SK-N-SH treated with all-trans-retinoic acid at 6 μM for 48 hours (cell line): ENCODE measurements around the gene DHRS7B.
"Not testable (repeated sequence)": the region's sequence is repeated elsewhere in the genome, so short reads cannot be mapped to it uniquely, and the experiment has no call there.

ENCODE experiments used
- ATAC-seq: fragments of 200-7000 bp; cut with Tn5 transposase; 3 replicates; pipeline ENCODE4 v1.9.1; 2020; ENCODE audit warnings: mild to moderate bottlenecking, moderate library complexity
- ARNTL ChIP-seq: fragments of 450-650 bp; formaldehyde crosslinking; IDR thresholded peaks from 2 replicates; pipeline ENCODE4 v1.5.0; 2020; ENCODE audit warnings: low read depth, mild to moderate bottlenecking, moderate library complexity, borderline replicate concordance
- CREB5 ChIP-seq: fragments of 250-450 bp; sonication (Bioruptor Pico); IDR thresholded peaks from 2 replicates; pipeline ENCODE4 v1.5.1; 2020; ENCODE audit warnings: low read depth, mild to moderate bottlenecking, moderate library complexity
- CSDC2 ChIP-seq: fragments of 250-450 bp; sonication (Bioruptor Pico); IDR thresholded peaks from 2 replicates; pipeline ENCODE4 v1.5.0; 2020; ENCODE audit warnings: mild to moderate bottlenecking, moderate library complexity
- ESRRG ChIP-seq: fragments of 250-450 bp; sonication (Bioruptor Pico); IDR thresholded peaks from 2 replicates; pipeline ENCODE4 v1.6.1; 2021; ENCODE audit warnings: mild to moderate bottlenecking
- GLIS3 ChIP-seq: fragments of 250-450 bp; sonication (Bioruptor Pico); IDR thresholded peaks from 2 replicates; pipeline ENCODE4 v1.5.0; 2020; ENCODE audit warnings: mild to moderate bottlenecking, moderate library complexity
- ISL1 ChIP-seq: fragments of 250-450 bp; sonication (Bioruptor Pico); IDR thresholded peaks from 2 replicates; pipeline ENCODE4 v2.1.2; 2022; ENCODE audit warnings: mild to moderate bottlenecking, moderate library complexity
- OSR1 ChIP-seq: fragments of 250-450 bp; sonication (Bioruptor Pico); IDR thresholded peaks from 2 replicates; pipeline ENCODE4 v1.8.0; 2022; ENCODE audit warnings: moderate library complexity, mild to moderate bottlenecking, inconsistent platforms
- POU6F1 ChIP-seq: fragments of 250-450 bp; sonication (Bioruptor Pico); IDR thresholded peaks from 2 replicates; pipeline ENCODE4 v1.8.0; 2021; ENCODE audit warnings: low read depth, mild to moderate bottlenecking, moderate library complexity, borderline replicate concordance
- PPARA ChIP-seq: fragments of 250-450 bp; sonication (Bioruptor Pico); IDR thresholded peaks from 2 replicates; pipeline ENCODE4 v1.5.0; 2020; ENCODE audit warnings: mild to moderate bottlenecking, borderline replicate concordance
- RARB ChIP-seq: fragments of 250-450 bp; sonication (Bioruptor Pico); IDR thresholded peaks from 2 replicates; pipeline ENCODE4 v1.8.0; 2021; ENCODE audit warnings: mild to moderate bottlenecking, moderate library complexity
- SNAI2 ChIP-seq: fragments of 250-450 bp; sonication (Bioruptor Pico); IDR thresholded peaks from 2 replicates; pipeline ENCODE4 v1.5.0; 2020; ENCODE audit warnings: mild to moderate bottlenecking, moderate library complexity
- TCF4 ChIP-seq: fragments of 250-450 bp; sonication (Bioruptor Pico); IDR thresholded peaks from 2 replicates; pipeline ENCODE4 v1.8.0; 2021; ENCODE audit warnings: mild to moderate bottlenecking, moderate library complexity, borderline replicate concordance
- TOX ChIP-seq: fragments of 250-450 bp; sonication (Bioruptor Pico); IDR thresholded peaks from 2 replicates; pipeline ENCODE4 v1.8.0; 2021; ENCODE audit warnings: mild to moderate bottlenecking, moderate library complexity, borderline replicate concordance
- TSHZ2 ChIP-seq: fragments of 250-450 bp; sonication (Bioruptor Pico); IDR thresholded peaks from 2 replicates; pipeline ENCODE4 v1.5.0; 2020; ENCODE audit warnings: mild to moderate bottlenecking, moderate library complexity
- ZC3H10 ChIP-seq: fragments of 250-450 bp; sonication (Bioruptor Pico); IDR thresholded peaks from 2 replicates; pipeline ENCODE4 v1.5.1; 2021; ENCODE audit warnings: mild to moderate bottlenecking, moderate library complexity
- ZNF8 ChIP-seq: fragments of 450-650 bp; formaldehyde crosslinking; IDR thresholded peaks from 2 replicates; pipeline ENCODE4 v1.5.0; 2020; ENCODE audit warnings: mild to moderate bottlenecking, moderate library complexity
- TF ChIP-seq, protein P1 (sequence below): fragments of 250-450 bp; sonication (Bioruptor Pico); IDR thresholded peaks from 2 replicates; pipeline ENCODE4 v1.8.0; 2020; ENCODE audit warnings: mild to moderate bottlenecking, moderate library complexity, borderline replicate concordance
- TF ChIP-seq, protein P2 (sequence below): fragments of 250-450 bp; sonication (Bioruptor Pico); IDR thresholded peaks from 2 replicates; pipeline ENCODE4 v1.5.1; 2021; ENCODE audit warnings: mild to moderate bottlenecking, moderate library complexity

The DHRS7B gene

DNA sequence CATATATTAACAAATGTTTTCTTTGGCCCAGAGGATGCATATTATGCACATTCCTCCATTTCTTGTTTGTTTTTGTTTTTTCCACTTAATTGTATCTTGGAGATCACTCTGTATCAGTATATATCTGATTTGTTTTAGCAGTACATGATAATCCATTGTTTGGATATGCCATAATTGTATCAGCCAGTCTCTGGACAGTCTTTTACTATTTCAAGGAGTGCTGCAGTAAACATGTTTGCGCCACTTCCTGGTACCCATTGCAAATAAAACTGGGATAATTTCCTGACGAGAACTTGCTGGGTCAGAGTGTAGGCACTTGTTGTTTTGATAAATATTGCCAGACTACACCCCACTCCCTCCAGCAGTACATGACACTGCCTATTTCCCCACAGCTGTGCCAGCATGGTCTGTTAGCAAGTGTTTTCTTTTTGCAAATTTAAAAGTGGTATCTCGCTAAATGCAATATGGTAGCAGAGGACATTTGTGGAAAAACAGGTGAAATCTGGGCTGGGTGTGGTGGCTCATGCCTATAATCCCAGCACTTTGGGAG is 92.1 kb downstream of the DHRS7B start (continued):
- TF ChIP-seq, protein P1, sequence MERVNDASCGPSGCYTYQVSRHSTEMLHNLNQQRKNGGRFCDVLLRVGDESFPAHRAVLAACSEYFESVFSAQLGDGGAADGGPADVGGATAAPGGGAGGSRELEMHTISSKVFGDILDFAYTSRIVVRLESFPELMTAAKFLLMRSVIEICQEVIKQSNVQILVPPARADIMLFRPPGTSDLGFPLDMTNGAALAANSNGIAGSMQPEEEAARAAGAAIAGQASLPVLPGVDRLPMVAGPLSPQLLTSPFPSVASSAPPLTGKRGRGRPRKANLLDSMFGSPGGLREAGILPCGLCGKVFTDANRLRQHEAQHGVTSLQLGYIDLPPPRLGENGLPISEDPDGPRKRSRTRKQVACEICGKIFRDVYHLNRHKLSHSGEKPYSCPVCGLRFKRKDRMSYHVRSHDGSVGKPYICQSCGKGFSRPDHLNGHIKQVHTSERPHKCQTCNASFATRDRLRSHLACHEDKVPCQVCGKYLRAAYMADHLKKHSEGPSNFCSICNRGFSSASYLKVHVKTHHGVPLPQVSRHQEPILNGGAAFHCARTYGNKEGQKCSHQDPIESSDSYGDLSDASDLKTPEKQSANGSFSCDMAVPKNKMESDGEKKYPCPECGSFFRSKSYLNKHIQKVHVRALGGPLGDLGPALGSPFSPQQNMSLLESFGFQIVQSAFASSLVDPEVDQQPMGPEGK (CRISPR knock-in tag): no peak

DNA sequence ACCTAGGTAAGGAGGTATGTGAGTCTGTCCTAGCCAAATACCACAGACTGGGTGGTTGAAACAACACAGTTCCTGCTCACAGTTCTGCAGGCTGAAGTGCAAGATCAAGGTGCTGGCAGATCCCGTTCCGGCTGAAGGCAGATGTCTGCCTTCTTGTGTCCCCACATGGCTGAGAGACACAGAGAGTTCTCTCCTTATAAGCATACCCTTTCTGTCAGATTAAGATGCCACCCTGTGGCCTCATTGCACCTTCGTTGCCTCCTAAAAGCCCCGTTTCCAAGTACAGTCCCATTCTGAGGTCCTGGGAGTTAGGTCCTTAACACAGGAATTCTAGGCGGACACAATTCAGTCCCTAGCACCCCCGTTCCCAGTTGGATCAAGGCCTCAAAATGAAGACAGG is 96.3 kb downstream of the DHRS7B start:
- no peak for ATAC-seq
- TF ChIP-seq CSDC2 (CRISPR knock-in tag) (no peak), TSHZ2 (CRISPR knock-in tag) (no peak), ZNF8 (CRISPR knock-in tag) (no peak), CREB5 (CRISPR knock-in tag) (no peak), GLIS3 (CRISPR knock-in tag) (no peak), ESRRG (CRISPR knock-in tag) (no peak), TOX (no peak)
- TF ChIP-seq, protein P2, sequence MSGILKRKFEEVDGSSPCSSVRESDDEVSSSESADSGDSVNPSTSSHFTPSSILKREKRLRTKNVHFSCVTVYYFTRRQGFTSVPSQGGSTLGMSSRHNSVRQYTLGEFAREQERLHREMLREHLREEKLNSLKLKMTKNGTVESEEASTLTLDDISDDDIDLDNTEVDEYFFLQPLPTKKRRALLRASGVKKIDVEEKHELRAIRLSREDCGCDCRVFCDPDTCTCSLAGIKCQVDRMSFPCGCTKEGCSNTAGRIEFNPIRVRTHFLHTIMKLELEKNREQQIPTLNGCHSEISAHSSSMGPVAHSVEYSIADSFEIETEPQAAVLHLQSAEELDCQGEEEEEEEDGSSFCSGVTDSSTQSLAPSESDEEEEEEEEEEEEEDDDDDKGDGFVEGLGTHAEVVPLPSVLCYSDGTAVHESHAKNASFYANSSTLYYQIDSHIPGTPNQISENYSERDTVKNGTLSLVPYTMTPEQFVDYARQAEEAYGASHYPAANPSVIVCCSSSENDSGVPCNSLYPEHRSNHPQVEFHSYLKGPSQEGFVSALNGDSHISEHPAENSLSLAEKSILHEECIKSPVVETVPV (CRISPR knock-in tag): no peak

- not testable (repeated sequence) for ATAC-seq
Observed at GRCh38 chr17:21227277-21227676, 100.5 kb downstream of the DHRS7B start.

DNA sequence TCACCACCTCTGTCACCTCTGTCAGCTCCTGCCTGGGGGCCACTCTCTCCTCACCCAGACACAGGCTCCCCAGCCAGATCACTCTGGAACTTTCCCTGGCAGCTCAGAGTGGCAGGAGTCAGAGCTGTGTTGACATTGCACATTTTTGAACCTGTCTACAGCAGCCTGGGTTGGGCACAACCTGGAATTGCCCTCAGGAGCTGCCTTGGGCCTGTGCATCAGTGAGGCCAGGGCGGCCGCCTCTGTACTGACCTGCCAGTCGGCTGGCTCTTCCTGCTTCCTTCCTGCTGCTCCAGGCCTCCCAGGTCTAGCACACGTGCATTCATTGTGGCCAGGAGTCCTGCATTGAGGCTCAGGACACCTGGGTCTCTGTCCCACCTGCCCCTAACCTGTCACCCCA is 101.3 kb downstream of the DHRS7B start:
- ATAC-seq: no peak
- TF ChIP-seq CSDC2 (CRISPR knock-in tag) (no peak), TSHZ2 (CRISPR knock-in tag) (no peak), ARNTL (CRISPR knock-in tag) (no peak), RARB (CRISPR knock-in tag) (no peak), SNAI2 (CRISPR knock-in tag) (no peak), ZNF8 (CRISPR knock-in tag) (no peak), OSR1 (no peak), TCF4 (no peak), PPARA (CRISPR knock-in tag) (no peak), ZC3H10 (CRISPR knock-in tag) (no peak), ISL1 (CRISPR knock-in tag) (no peak), POU6F1 (no peak), CREB5 (CRISPR knock-in tag) (no peak)
- TF ChIP-seq, protein P1 (CRISPR knock-in tag): no peak
